GM23248 (cell line): ENCODE results near the gene ARIH2. TPM values are rescaled to one million over a fixed set of nuclear protein-coding genes. Genes with fewer than 3 reads are reported as not detected.
"Not testable (repeated sequence)": the region's sequence is repeated elsewhere in the genome, so short reads cannot be mapped to it uniquely, and the experiment has no call there.

Source experiments
- DNase-seq: peaks from one replicate; pipeline ENCODE4 v3.0.0-alpha.2; 2015
- H2AFZ ChIP-seq: fragments of 200-600 bp; sonication (generic); 2 replicates; pipeline ENCODE4 v1.6.1; 2016; ENCODE audit warnings: antibody characterized with exemption
- H3F3A ChIP-seq: fragments of 200-600 bp; sonication (generic); 2 replicates; pipeline ENCODE4 v1.6.1; 2016; ENCODE audit warnings: mild to moderate bottlenecking, antibody characterized with exemption, mixed run types; ENCODE audit not compliant: insufficient read depth
- H3K27ac ChIP-seq: fragments of 200-600 bp; sonication (generic); 2 replicates; pipeline ENCODE4 v1.5.1; 2016; ENCODE audit warnings: mild to moderate bottlenecking
- H3K27me3 ChIP-seq: fragments of 200-600 bp; sonication (generic); replicated peaks from 2 replicates; pipeline ENCODE4 v1.6.1; 2016; ENCODE audit warnings: mild to moderate bottlenecking; ENCODE audit not compliant: insufficient read depth
- H3K36me3 ChIP-seq: fragments of 200-600 bp; sonication (generic); 2 replicates; pipeline ENCODE4 v1.6.1; 2016; ENCODE audit warnings: low read depth, mild to moderate bottlenecking
- H3K4me1 ChIP-seq: fragments of 200-600 bp; sonication (generic); 2 replicates; pipeline ENCODE4 v1.6.1; 2016; ENCODE audit warnings: mild to moderate bottlenecking; ENCODE audit not compliant: insufficient read depth
- H3K4me2 ChIP-seq: fragments of 200-600 bp; sonication (generic); one replicate; pipeline ENCODE4 v1.6.1; 2016; ENCODE audit warnings: mild to moderate bottlenecking; ENCODE audit not compliant: unreplicated experiment
- H3K4me3 ChIP-seq: fragments of 200-600 bp; sonication (generic); 2 replicates; pipeline ENCODE4 v1.5.1; 2016; ENCODE audit warnings: mild to moderate bottlenecking
- H3K79me2 ChIP-seq: fragments of 200-600 bp; sonication (generic); 2 replicates; pipeline ENCODE4 v1.6.1; 2016; ENCODE audit warnings: mild to moderate bottlenecking; ENCODE audit not compliant: insufficient read depth
- H3K9ac ChIP-seq: fragments of 200-600 bp; sonication (generic); 2 replicates; pipeline ENCODE4 v1.6.1; 2016; ENCODE audit warnings: mild to moderate bottlenecking
- H3K9me2 ChIP-seq: fragments of 200-600 bp; sonication (generic); 2 replicates; pipeline ENCODE4 v1.6.1; 2016; ENCODE audit warnings: mixed run types, mild to moderate bottlenecking, moderate library complexity; ENCODE audit not compliant: insufficient read depth
- H3K9me3 ChIP-seq: fragments of 200-600 bp; sonication (generic); one replicate; pipeline ENCODE4 v1.6.1; 2017; ENCODE audit warnings: low read depth
- H4K20me1 ChIP-seq: fragments of 200-600 bp; sonication (generic); 2 replicates; pipeline ENCODE4 v1.6.0; 2016; ENCODE audit not compliant: insufficient read depth
- EZH2 ChIP-seq: fragments of 200-600 bp; sonication (generic); IDR thresholded peaks from 2 replicates; pipeline ENCODE4 v1.6.1; 2018; ENCODE audit warnings: antibody characterized with exemption, mild to moderate bottlenecking; ENCODE audit not compliant: insufficient read depth, poor library complexity, severe bottlenecking
- EZH2phosphoT487 ChIP-seq: fragments of 200-600 bp; sonication (generic); IDR thresholded peaks from 2 replicates; pipeline ENCODE4 v1.6.1; 2018; ENCODE audit warnings: antibody characterized with exemption, moderate library complexity, mild to moderate bottlenecking, low read depth; ENCODE audit not compliant: insufficient read depth
- WGBS, 2 experiments: methylation state at CpG; one replicate each; pipeline ENCODE4 v1.1.6; 2015 to 2017; ENCODE audit warnings: low lambda C conversion rate in 2 of 2, low coverage in 1 of 2; ENCODE audit errors: missing lambda C conversion rate in 2 of 2; 5-methylcytosine and 5-hydroxymethylcytosine counted together
- in situ Hi-C: fragments of 300-500 bp; cut with MboI; formaldehyde crosslinking; loops from 2 replicates; pipeline ENCODE4 v1.15.0; 2020
- polyA plus RNA-seq: library from polyadenylated mRNA; unstranded; fragments of >200 nt; fragmentation: Nextera tagmentation; extraction: Ambion mirVana; gene quantifications from 2 replicates; pipeline ENCODE4 v1.2.1, GENCODE V29; 2016
- total RNA-seq: library from RNA; depleted of rRNA; stranded (reverse); fragments of >200 nt; shearing (Covaris generic); gene quantifications from 2 replicates; pipeline ENCODE4 v1.2.3, GENCODE V29; 2014

The ARIH2 gene
- total and polyA plus RNA-seq, 2 experiments from 2014 or later, result 59.7 to 102 TPM

GRCh38 chr3:49007771-49008528, 89.3 kb downstream of the ARIH2 start:
- H3K79me2 ChIP-seq, result peaks cover 66% of the 10 kb centered on the region
- H3F3A ChIP-seq, result peaks cover 5% of the 10 kb centered on the region; the same call in 1 of the 2 replicates
- TF ChIP-seq EZH2phosphoT487 (no peak), EZH2 (no peak)
- H3K4me1 ChIP-seq, result 0 out of 2 replicates have a peak, but pooled peaks cover 11% of the 10 kb centered on the region
- peak overlapping the region; percentile 95 for H3K9ac ChIP-seq
- peak overlapping the region; percentile 85 for H3K4me2 ChIP-seq
- no peaks in the 10 kb centered on the region for H4K20me1 ChIP-seq
- in situ Hi-C loops, result no loop called here
- H3K27me3 ChIP-seq, result no peaks in the 10 kb centered on the region
- no peaks in the 10 kb centered on the region for H3K36me3 ChIP-seq
- 16 to 50% methylated on average over 11 to 40 of the region's 41 CpGs for WGBS, 2 experiments
- peak; percentile 92 for DNase-seq
- no peaks in the 10 kb centered on the region for H3K9me3 ChIP-seq
- no peaks in the 10 kb centered on the region for H3K9me2 ChIP-seq
- H2AFZ ChIP-seq, result peak overlapping the region; percentile 82
- peak overlapping the region; percentile 94 for H3K27ac ChIP-seq
- H3K4me3 ChIP-seq, result peak overlapping the region; percentile 80

- Histone ChIP-seq H3K27ac (peak overlapping the region; percentile 94), H3K4me3 (peak overlapping the region; percentile 80), H3K9ac (peak overlapping the region; percentile 95), H3K4me2 (peak overlapping the region; percentile 85), H3K79me2 (peaks cover 73% of the 10 kb centered on the region), H3K4me1 (0 out of 2 replicates have a peak, but pooled peaks cover 11% of the 10 kb centered on the region)
- in situ Hi-C loops, H3K9me2 ChIP-seq, H3F3A ChIP-seq, H2AFZ ChIP-seq, H3K27me3 ChIP-seq, DNase-seq, H3K9me3 ChIP-seq, H3K36me3 ChIP-seq, H4K20me1 ChIP-seq: not testable (repeated sequence)
- WGBS, 2 experiments, result 76 to 83% methylated on average over 5 of the region's 5 CpGs
These were observed 90.0 kb downstream of the ARIH2 start for GRCh38 chr3:49008627-49009026.

GRCh38 chr3:49009396-49009795, 90.8 kb downstream of the ARIH2 start:
- Histone ChIP-seq H3K36me3 (no peaks in the 10 kb centered on the region; the same call in 1 of the 2 replicates), H3K9me3 (no peaks in the 10 kb centered on the region), H3K79me2 (peaks cover 80% of the 10 kb centered on the region), H2AFZ (no peak overlapping the region), H3K4me3 (no peak overlapping the region), H3K27me3 (no peaks in the 10 kb centered on the region), H3K9ac (no peak overlapping the region), H4K20me1 (no peaks in the 10 kb centered on the region), H3K4me1 (0 out of 2 replicates have a peak, but pooled peaks cover 11% of the 10 kb centered on the region), H3K27ac (no peak overlapping the region), H3K9me2 (no peaks in the 10 kb centered on the region), H3K4me2 (no peak overlapping the region), H3F3A (peaks cover 5% of the 10 kb centered on the region; the same call in 1 of the 2 replicates)
- in situ Hi-C loops, result no loop called here
- TF ChIP-seq EZH2phosphoT487 (no peak), EZH2 (no peak)
- DNase-seq, result no peak
- WGBS, 2 experiments, result 92 to 94% methylated on average over 3 of the region's 3 CpGs

GRCh38 chr3:49012441-49013017, 93.9 kb downstream of the ARIH2 start:
- H3K36me3 ChIP-seq, result peaks cover 11% of the 10 kb centered on the region; the same call in 1 of the 2 replicates

More at GRCh38 chr3:49012441-49013017, 93.9 kb downstream of the ARIH2 start:
- H4K20me1 ChIP-seq, result no peaks in the 10 kb centered on the region
- no peak for DNase-seq
- TF ChIP-seq EZH2, result no peak
- TF ChIP-seq EZH2phosphoT487, result no peak
- no peak overlapping the region for H3K9ac ChIP-seq
- H3K4me3 ChIP-seq, result no peak overlapping the region
- H3F3A ChIP-seq, result peaks cover 15% of the 10 kb centered on the region
- no peaks in the 10 kb centered on the region for H3K9me2 ChIP-seq
- 0 out of 2 replicates have a peak, but pooled peaks cover 7% of the 10 kb centered on the region for H3K4me1 ChIP-seq
- H3K9me3 ChIP-seq, result no peaks in the 10 kb centered on the region
- no peaks in the 10 kb centered on the region for H3K27me3 ChIP-seq
- no peak overlapping the region for H2AFZ ChIP-seq
- peaks cover 77% of the 10 kb centered on the region for H3K79me2 ChIP-seq
- 60 to 61% methylated on average over 17 of the region's 17 CpGs for WGBS, 2 experiments
- in situ Hi-C loops, result no loop called here
- no peak overlapping the region for H3K27ac ChIP-seq
- H3K4me2 ChIP-seq, result no peak overlapping the region
